CD4-positive, alpha-beta T cell treated with Interleukin-6 at 100 ng/mL for 8 hours (primary cell): ENCODE data around the gene ADAMTS2.

ENCODE experiments used
- DNase-seq: peaks from one replicate; pipeline ENCODE4 v3.0.0-alpha.2; 2020; ENCODE audit warnings: mixed read lengths, low spot score

ADAMTS2 gene

GRCh38 chr5:179232091-179232735, 113.0 kb downstream of the ADAMTS2 start:
- DNase-seq = no peak

DNA sequence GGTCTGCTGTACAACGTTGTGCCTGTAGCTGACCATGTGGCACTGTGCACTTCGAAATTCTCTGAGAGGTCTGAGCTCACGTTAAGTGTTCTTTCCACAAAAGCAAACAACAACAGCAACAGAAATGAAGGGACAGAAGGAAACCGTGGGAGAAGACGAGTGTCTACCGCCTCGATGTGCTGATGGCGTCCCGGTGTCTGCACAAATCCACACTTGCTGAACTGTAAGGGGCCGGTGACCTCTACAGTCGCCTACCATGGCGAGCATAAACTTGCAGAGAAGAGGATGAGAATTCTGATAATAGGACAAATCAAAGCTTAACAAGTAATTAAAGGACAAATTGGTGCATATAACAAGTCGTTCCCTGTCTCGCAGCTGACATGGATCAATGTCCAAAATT, 114.0 kb downstream of the ADAMTS2 start:
- DNase-seq = no peak

GRCh38 chr5:179230061-179230461, 115.2 kb downstream of the ADAMTS2 start:
- DNase-seq = no peak

- DNase-seq = no peak
Observed at GRCh38 chr5:179229331-179229831, 115.9 kb downstream of the ADAMTS2 start.

DNA sequence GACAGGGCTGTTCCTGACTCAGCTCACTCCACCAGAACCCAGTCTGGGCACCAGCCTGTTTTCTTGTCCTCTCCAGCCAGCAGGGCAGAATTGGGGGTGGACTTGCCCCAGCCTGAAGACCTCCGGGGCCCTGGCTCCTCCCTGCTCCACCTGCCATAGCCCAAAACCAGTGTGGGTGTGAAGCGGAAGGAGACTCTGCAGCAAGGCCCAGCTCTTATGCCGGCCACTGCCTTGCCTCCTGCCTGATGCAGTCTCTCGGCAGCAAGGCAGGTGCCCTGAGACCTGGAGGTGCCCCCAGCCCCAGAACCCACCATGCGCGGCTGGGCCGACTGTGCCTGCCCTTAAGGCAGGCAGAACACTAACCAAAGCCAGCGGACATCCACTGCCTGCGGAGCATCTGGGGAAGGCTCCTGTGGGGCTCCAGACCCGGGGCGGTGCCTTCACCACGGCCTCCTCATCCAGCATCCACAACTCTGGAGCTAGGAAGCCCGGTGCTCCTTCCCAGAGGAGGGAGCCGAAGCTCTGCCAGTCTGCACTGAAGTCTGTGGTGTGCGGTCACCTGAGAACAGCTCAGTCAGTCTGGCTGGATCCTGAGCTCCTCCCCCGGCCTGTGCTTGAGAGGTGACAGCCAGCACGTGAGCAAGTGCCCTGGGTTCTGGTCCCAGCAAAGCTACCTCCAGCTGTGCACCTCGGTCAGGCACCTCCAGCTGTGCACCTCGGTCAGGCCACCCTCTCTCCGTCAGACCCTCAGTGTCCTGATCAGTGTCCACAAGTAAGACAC, 116.7 kb downstream of the ADAMTS2 start:
- no peak for DNase-seq

DNA sequence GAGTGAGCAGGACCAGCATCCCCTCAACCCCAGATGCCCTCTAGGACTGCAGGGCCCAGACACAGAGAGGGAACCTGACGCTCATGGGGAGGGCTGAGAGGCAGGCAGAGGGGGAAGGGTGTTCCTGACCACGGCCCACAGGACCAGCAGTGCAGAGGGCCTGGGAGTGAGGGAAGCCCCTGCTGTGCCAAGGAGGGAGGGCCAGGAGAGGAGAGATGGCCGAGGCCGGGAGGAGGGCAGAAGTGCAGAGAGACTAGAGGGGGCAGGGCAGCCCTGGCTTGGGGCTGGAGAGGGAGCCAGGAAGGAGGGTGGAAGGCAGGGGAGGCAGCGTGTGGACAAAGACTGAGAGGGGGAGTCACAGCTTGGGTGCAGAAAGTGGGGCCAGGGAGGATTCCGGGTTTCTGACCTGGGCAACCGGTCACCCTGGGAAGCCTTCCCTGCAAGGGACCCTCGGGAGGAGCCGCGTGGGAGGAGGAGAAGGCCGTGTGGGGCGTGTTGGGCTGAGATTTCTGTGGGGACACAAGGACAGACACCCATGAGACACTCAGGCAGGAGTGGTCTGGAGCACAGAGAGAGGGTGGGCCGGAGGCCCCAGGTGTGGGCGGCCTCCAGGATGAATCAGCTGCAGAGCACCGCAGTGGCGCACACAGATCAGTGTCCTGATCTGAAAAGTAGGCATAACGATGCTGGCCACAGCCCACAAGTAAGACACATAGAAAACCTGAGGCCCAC, 117.5 kb downstream of the ADAMTS2 start:
- DNase-seq = no peak

DNA sequence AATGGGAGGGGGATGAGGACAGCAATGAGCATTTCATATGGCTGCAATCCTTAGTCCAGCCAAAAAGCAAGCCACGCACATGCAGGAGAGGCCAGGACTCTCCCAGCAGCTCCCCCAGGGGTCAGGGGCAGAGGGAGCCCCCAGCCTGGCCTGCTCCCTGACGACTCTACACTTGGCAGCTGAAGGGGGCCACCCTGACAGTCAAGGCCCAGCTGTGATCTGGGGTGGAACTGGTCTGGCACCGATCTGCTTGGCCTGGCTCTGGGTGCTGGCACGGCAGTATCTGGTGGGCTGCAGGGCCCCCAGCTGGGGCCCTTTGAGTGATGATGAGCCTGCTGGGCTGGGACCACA, 118.1 kb downstream of the ADAMTS2 start:
- DNase-seq = no peak

DNA sequence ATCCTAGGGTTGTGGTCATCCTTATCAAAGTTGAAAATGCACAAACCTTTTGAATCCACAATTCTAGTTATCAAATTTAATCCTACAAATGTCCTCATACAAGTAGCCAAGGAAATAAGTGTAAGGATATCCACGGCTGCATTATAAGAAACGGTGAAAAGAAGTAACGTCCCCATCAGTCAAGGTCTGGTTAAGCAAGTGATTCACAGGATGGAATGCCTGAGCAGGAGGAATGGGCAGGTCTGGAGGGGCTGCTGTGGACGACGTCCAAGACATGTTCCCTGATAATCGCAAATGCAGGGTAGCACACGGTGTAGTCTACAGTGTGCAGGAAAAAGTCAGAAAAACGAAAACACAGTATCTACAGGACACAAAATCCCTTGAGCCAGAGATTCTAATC, 118.6 kb downstream of the ADAMTS2 start:
- DNase-seq = no peak

DNA sequence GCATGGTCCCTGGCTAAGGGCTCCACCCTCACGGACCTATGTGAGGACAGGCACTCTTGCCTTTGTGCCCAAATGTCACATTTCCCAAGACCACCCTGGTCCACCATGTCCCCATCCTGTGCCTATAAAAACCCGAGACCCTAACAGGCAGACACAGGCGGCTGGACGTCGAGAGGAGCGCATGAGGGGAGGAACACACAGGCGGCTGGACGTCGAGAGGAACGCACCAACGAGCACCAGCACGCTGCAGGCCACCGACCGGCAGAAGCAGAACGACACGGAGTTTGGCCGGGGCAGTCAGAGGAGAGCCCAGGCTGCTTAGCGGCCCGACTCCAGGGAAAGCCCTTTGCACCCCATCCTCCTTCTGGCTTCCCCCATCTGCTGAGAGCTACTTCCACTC, 119.9 kb downstream of the ADAMTS2 start:
- no peak for DNase-seq

GRCh38 chr5:179224741-179225140, 120.5 kb downstream of the ADAMTS2 start:
- DNase-seq = no peak

- DNase-seq = no peak
Observed at GRCh38 chr5:179223961-179224360, 121.3 kb downstream of the ADAMTS2 start.

- no peak for DNase-seq
Observed at GRCh38 chr5:179223528-179223927, 121.7 kb downstream of the ADAMTS2 start.

DNA sequence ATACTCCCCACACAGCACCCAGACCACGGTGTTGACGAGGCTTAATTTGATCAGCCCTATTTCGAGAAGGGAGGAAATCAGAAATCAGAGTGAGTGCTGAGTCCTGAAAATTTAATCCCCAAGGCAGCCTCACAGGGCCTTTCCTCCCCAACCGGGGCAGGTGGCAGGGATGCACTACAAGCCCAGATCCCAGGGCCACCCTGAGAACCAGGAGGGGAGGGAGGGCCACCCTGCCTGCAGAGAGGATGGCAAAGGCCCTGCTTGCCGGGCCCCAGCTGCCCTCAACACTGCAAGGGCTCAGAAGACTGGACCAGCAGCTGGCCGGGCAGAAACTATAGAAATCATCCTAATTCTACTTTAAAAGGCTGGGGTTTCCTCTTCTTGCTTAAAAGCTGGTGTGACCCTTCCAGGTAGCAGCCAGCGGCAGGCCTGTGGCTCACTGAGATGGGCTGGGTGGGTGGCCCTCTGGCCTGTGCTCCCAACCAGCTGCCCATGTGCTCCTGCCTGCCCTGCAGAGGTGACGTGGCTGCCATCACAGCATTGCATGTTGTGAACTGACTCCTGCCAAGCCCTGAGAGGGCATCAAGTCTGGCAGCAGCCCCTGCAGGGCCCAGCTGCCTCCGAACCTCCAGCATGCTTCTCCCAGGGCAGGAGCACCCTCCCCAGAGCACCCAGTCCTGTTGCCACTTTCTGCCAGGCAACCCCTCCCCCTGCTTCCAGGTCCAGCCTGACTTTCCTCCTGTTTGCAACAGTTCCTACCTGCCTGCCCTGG, 122.8 kb downstream of the ADAMTS2 start:
- no peak for DNase-seq

DNA sequence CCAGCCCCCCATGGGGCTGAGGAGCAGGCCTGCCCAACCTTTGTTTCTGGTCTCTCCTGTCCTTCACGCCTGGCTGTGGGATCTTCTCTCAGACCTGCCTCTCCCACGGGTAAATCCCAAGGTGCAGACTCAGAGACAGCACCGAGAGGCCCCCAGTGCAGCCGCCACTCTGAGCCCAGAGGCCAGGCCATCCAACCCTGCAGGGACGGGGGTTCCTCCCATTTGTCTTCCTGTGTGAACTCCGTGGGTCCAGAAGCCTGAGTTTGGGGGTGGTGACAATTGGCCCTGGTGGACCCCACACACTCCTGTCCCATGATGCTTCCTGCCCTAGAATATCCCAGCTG, 123.4 kb downstream of the ADAMTS2 start:
- DNase-seq = no peak

DNA sequence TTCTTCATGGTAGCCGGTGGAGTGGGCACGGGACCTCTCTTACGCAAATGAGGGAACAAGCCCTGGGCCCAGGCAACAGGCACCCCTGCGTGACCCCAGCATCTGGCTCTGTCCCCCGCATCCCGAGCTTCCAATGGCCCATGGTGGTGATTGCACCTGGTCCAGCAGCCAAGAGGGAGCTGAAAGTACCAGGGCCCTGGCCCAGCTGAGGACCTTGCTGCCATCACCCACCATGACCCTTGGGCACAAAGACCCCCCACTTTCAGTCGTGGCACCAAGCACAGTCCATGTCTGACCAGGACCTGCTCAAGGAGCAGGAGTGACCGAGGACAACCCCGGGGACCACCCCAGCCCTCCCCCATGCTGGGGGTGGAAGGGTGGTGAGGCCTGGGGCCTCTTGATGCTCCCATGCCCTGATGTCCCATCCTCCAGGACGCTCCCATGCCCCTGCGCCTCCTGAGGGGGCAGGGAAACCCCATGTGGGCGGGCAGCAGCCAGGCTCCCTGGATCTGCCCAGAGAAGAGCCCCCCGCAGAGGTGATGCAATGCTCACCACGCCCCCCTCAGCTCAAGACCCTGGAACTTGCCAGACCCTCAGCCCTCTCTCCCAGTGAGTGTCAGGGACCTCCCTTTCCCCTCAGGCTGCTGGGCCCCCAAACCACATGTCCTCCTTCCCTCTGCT, 123.9 kb downstream of the ADAMTS2 start:
- no peak for DNase-seq

DNA sequence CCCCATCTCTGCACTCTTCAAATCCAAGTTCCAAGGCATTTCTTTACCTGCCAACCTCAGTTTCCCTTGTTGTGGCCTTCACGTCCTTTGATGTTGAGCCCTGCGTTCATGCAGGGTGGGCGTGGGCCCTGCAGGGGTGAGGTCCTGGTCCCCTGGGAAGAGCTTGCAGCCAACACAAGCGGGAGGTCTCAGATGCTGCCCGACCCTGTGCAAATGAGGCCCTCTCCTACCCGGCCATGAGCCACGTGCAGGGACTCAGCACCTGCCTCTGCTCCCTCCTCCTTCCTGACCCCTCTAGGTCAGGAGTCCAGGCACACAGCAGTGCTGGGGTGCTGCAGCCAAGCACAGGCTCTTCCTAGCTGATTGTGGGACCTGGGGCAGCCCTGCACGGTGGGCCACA, 124.5 kb downstream of the ADAMTS2 start:
- no peak for DNase-seq

DNA sequence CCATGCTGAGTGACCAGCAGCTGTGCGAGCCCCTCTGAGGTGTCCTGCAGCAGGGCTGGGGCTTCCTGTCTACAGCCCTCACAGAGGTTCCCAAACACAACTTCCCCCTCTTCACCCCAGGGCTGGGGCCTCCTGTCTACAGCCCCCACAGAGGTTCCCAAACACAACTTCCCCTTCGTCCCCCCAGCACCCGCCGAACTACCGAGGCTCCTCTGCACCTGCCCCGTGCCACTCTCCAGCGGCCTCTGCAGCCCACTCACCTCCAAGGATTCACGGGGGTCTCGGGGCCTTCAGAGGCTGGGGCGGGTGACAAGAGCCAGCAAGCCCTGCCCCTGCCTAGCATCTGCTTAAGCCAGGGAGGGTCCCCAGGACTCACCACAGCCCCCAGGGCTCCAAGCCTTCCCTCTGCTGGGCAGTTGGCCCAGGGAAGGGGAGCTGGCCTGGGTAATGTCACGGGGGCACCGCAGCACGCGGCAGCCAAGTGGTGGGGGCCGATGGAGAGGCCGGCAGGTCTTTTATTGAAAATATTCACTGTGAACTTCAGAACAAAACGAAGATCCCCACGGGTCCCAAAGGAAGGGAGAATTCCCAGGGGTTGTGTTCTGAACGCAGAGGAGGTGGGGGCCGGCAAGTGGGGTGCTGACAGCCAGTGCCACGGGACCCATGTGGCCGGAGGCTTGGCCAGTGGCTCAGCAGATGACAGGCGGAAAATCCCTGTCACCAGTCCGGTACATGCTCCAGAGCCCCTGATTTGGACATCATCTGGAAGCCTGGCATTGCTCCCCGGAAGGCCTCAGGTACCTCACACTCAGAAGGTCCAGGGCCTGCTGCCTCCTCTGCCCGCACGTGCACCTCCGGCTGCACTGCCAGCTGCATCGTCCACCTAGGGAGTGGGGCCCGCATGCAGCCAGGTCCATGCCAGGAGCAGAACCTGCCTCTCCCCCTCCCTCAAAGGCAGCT, 125.3 kb downstream of the ADAMTS2 start:
- no peak for DNase-seq

- DNase-seq = no peak
Observed at GRCh38 chr5:179218943-179219330, 126.3 kb downstream of the ADAMTS2 start.

GRCh38 chr5:179217956-179218942, 127.0 kb downstream of the ADAMTS2 start:
- DNase-seq = no peak
